ENCODE data around the gene GNB1.

GRCh38 chr1:1832166-1832565, 58.7 kb downstream of the GNB1 start:
- TF ChIP-seq, protein P1, sequence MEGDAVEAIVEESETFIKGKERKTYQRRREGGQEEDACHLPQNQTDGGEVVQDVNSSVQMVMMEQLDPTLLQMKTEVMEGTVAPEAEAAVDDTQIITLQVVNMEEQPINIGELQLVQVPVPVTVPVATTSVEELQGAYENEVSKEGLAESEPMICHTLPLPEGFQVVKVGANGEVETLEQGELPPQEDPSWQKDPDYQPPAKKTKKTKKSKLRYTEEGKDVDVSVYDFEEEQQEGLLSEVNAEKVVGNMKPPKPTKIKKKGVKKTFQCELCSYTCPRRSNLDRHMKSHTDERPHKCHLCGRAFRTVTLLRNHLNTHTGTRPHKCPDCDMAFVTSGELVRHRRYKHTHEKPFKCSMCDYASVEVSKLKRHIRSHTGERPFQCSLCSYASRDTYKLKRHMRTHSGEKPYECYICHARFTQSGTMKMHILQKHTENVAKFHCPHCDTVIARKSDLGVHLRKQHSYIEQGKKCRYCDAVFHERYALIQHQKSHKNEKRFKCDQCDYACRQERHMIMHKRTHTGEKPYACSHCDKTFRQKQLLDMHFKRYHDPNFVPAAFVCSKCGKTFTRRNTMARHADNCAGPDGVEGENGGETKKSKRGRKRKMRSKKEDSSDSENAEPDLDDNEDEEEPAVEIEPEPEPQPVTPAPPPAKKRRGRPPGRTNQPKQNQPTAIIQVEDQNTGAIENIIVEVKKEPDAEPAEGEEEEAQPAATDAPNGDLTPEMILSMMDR (IDR thresholded peaks at IDR 0.05): no peak
- no peak for TF ChIP-seq POLR2A (IDR thresholded peaks at IDR 0.05)
